ENCODE measurements around the gene THAP11.

The THAP11 gene

GRCh38 chr16:67865318-67865717 is 23.2 kb downstream of the THAP11 start:
- no peak overlapping the region for H3K9ac ChIP-seq (ENCODE audit: low read length)
- no peaks in the 10 kb centered on the region for H3K9me3 ChIP-seq (ENCODE audit: low read length)
- no peaks in the 10 kb centered on the region for H3K27me3 ChIP-seq (ENCODE audit: insufficient read depth, low read length)
- peaks cover 76% of the 10 kb centered on the region for H3K36me3 ChIP-seq (ENCODE audit: insufficient read depth, low read length)
- no peak overlapping the region for H2AFZ ChIP-seq (ENCODE audit: low read length)
- no peak overlapping the region for H3K4me3 ChIP-seq (ENCODE audit: low read depth, low read length, poor library complexity, severe bottlenecking)
- H3K79me2 ChIP-seq (ENCODE audit: insufficient read depth, low read length), result peaks cover 29% of the 10 kb centered on the region
- no peak overlapping the region for H3K4me2 ChIP-seq (ENCODE audit: low read length)
- no peaks in the 10 kb centered on the region for H4K20me1 ChIP-seq (ENCODE audit: insufficient read depth, low read length)
- TF ChIP-seq, protein P1, sequence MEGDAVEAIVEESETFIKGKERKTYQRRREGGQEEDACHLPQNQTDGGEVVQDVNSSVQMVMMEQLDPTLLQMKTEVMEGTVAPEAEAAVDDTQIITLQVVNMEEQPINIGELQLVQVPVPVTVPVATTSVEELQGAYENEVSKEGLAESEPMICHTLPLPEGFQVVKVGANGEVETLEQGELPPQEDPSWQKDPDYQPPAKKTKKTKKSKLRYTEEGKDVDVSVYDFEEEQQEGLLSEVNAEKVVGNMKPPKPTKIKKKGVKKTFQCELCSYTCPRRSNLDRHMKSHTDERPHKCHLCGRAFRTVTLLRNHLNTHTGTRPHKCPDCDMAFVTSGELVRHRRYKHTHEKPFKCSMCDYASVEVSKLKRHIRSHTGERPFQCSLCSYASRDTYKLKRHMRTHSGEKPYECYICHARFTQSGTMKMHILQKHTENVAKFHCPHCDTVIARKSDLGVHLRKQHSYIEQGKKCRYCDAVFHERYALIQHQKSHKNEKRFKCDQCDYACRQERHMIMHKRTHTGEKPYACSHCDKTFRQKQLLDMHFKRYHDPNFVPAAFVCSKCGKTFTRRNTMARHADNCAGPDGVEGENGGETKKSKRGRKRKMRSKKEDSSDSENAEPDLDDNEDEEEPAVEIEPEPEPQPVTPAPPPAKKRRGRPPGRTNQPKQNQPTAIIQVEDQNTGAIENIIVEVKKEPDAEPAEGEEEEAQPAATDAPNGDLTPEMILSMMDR (IDR thresholded peaks at IDR 0.05; ENCODE audit: low read length), result peak; percentile 47; the same call in 1 of the 2 replicates
- TF ChIP-seq EZH2 (IDR thresholded peaks at IDR 0.05; ENCODE audit: borderline replicate concordance, low read length), result no peak
- H3K4me1 ChIP-seq (ENCODE audit: insufficient read depth, low read length, severe bottlenecking), result no peaks in the 10 kb centered on the region
- no peaks in the 10 kb centered on the region for H3F3A ChIP-seq (ENCODE audit: insufficient read depth, low read length)
- no peak overlapping the region for H3K27ac ChIP-seq (ENCODE audit: low read depth, low read length, poor library complexity, severe bottlenecking)
- H3K9me2 ChIP-seq (ENCODE audit: low read depth, low read length), result no peaks in the 10 kb centered on the region

GRCh38 chr16:67868290-67868689 is 26.2 kb downstream of the THAP11 start:
- H3K9me3 ChIP-seq (ENCODE audit: low read length), result no peaks in the 10 kb centered on the region
- no peak overlapping the region for H3K27ac ChIP-seq (ENCODE audit: low read depth, low read length, poor library complexity, severe bottlenecking)
- no peaks in the 10 kb centered on the region for H3K27me3 ChIP-seq (ENCODE audit: insufficient read depth, low read length)
- H3K4me1 ChIP-seq (ENCODE audit: insufficient read depth, low read length, severe bottlenecking), result peaks cover 7% of the 10 kb centered on the region
- no peak for TF ChIP-seq EZH2 (IDR thresholded peaks at IDR 0.05; ENCODE audit: borderline replicate concordance, low read length)
- H3K36me3 ChIP-seq (ENCODE audit: insufficient read depth, low read length), result peaks cover 69% of the 10 kb centered on the region
- H3K4me2 ChIP-seq (ENCODE audit: low read length), result no peak overlapping the region
- H3K9me2 ChIP-seq (ENCODE audit: low read depth, low read length), result no peaks in the 10 kb centered on the region
- no peak overlapping the region for H3K9ac ChIP-seq (ENCODE audit: low read length)
- peaks cover 3% of the 10 kb centered on the region for H3K79me2 ChIP-seq (ENCODE audit: insufficient read depth, low read length)
- H3F3A ChIP-seq (ENCODE audit: insufficient read depth, low read length), result no peaks in the 10 kb centered on the region
- H4K20me1 ChIP-seq (ENCODE audit: insufficient read depth, low read length), result no peaks in the 10 kb centered on the region
- H2AFZ ChIP-seq (ENCODE audit: low read length), result no peak overlapping the region
- no peak overlapping the region for H3K4me3 ChIP-seq (ENCODE audit: low read depth, low read length, poor library complexity, severe bottlenecking)

DNA sequence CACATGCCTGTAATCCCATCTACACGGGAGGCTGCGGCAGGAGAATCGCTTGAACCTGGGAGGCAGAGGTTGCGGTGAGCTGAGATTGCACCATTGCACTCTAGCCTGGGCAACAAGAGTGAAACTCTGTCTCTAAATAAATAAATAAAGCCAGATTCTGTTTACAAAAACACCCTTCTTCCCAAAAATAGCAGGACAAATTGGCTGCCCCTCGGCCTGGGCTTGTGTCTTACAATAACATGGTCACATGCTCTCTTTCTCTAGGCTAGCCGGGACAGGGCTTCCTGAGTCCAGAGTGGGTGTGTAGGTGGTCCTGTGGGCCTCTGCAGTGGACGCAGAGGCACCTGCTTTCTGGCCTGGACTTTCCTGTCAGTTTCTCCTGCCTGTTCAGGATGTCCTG is 27.5 kb downstream of the THAP11 start:
- no peak overlapping the region for H3K4me3 ChIP-seq (ENCODE audit: low read depth, low read length, poor library complexity, severe bottlenecking)
- H3K4me2 ChIP-seq (ENCODE audit: low read length), result no peak overlapping the region
- no peak overlapping the region for H3K27ac ChIP-seq (ENCODE audit: low read depth, low read length, poor library complexity, severe bottlenecking)
- no peaks in the 10 kb centered on the region for H3K27me3 ChIP-seq (ENCODE audit: insufficient read depth, low read length)
- H3K4me1 ChIP-seq (ENCODE audit: insufficient read depth, low read length, severe bottlenecking), result peaks cover 18% of the 10 kb centered on the region
- TF ChIP-seq EZH2 (IDR thresholded peaks at IDR 0.05; ENCODE audit: borderline replicate concordance, low read length), result no peak
- TF ChIP-seq, protein P1 (IDR thresholded peaks at IDR 0.05; ENCODE audit: low read length), result no peak
- H3K79me2 ChIP-seq (ENCODE audit: insufficient read depth, low read length), result peaks cover 16% of the 10 kb centered on the region
- H4K20me1 ChIP-seq (ENCODE audit: insufficient read depth, low read length), result no peaks in the 10 kb centered on the region
- no peaks in the 10 kb centered on the region for H3K9me3 ChIP-seq (ENCODE audit: low read length)
- H2AFZ ChIP-seq (ENCODE audit: low read length), result no peak overlapping the region
- H3K9ac ChIP-seq (ENCODE audit: low read length), result no peak overlapping the region
- H3F3A ChIP-seq (ENCODE audit: insufficient read depth, low read length), result no peaks in the 10 kb centered on the region
- H3K9me2 ChIP-seq (ENCODE audit: low read depth, low read length), result no peaks in the 10 kb centered on the region
- H3K36me3 ChIP-seq (ENCODE audit: insufficient read depth, low read length), result peaks cover 66% of the 10 kb centered on the region

DNA sequence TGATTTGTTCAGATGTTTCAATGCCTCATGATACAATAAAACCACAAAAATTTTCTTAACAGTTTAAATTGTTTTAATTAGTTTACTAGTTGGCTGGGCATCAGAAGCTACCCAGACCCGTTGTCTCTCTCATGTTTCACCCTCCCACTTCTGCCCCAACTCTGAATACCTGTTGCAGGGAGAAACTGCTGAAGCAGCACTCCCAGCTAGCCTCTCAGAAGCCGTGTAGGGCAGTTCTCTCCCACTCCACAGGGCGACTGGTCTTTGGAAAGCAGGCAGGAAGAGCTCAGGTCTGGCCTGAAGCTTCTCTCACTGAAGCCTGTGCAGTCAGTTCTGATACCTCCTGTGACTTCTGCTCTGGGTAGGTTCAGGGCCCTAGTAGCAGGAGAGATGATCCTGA is 29.1 kb downstream of the THAP11 start:
- TF ChIP-seq, protein P1 (IDR thresholded peaks at IDR 0.05; ENCODE audit: low read length), result no peak
- TF ChIP-seq EZH2 (IDR thresholded peaks at IDR 0.05; ENCODE audit: borderline replicate concordance, low read length), result no peak
- H4K20me1 ChIP-seq (ENCODE audit: insufficient read depth, low read length), result no peaks in the 10 kb centered on the region
- H3K36me3 ChIP-seq (ENCODE audit: insufficient read depth, low read length), result peaks cover 55% of the 10 kb centered on the region
- peaks cover 27% of the 10 kb centered on the region for H3K79me2 ChIP-seq (ENCODE audit: insufficient read depth, low read length)
- no peak overlapping the region for H3K9ac ChIP-seq (ENCODE audit: low read length)
- H3K9me2 ChIP-seq (ENCODE audit: low read depth, low read length), result no peaks in the 10 kb centered on the region
- H3K9me3 ChIP-seq (ENCODE audit: low read length), result no peaks in the 10 kb centered on the region
- no peak overlapping the region for H3K4me2 ChIP-seq (ENCODE audit: low read length)
- no peaks in the 10 kb centered on the region for H3K27me3 ChIP-seq (ENCODE audit: insufficient read depth, low read length)
- no peaks in the 10 kb centered on the region for H3F3A ChIP-seq (ENCODE audit: insufficient read depth, low read length)
- no peak overlapping the region for H2AFZ ChIP-seq (ENCODE audit: low read length)
- H3K27ac ChIP-seq (ENCODE audit: low read depth, low read length, poor library complexity, severe bottlenecking), result no peak overlapping the region
- peaks cover 23% of the 10 kb centered on the region for H3K4me1 ChIP-seq (ENCODE audit: insufficient read depth, low read length, severe bottlenecking)
- no peak overlapping the region for H3K4me3 ChIP-seq (ENCODE audit: low read depth, low read length, poor library complexity, severe bottlenecking)

Measured in OCI-LY1 (cell line).